ENCODE measurements around the gene SLC45A3. TPM values are rescaled to one million over a fixed set of nuclear protein-coding genes. Genes with fewer than 3 reads are reported as not detected.

Gene SLC45A3
- total and polyA plus RNA-seq, 2 donors (not counting 3 experiments of a cell fraction or from before 2014, with no cell fraction given), result 15.1 to 15.6 TPM

GRCh38 chr1:205642679-205643307 is 37.5 kb downstream of the SLC45A3 start:
- no peak for FAIRE-seq
- Histone ChIP-seq H4K20me1 (replicated peaks; ENCODE audit: control insufficient read depth, extremely low read depth, insufficient read depth, low read length) (no peaks in the 10 kb centered on the region), H2AFZ (ENCODE audit: low read depth, low read length) (no peak overlapping the region), H3K9me3 (replicated peaks; ENCODE audit: control insufficient read depth, insufficient read depth, low read length) (no peaks in the 10 kb centered on the region), H3K27ac (ENCODE audit: insufficient read depth, low read depth, low read length) (no peak overlapping the region), H3K36me3 (ENCODE audit: control insufficient read depth in 2 of 2, extremely low read depth in 1 of 2, insufficient read depth in 2 of 2, low read length in 2 of 2) (no peaks in the 10 kb centered on the region), H3K9me1 (replicated peaks; ENCODE audit: control insufficient read depth, extremely low read depth, insufficient read depth, low read length) (no peaks in the 10 kb centered on the region), H3K9ac (replicated peaks; ENCODE audit: extremely low read depth, insufficient read depth, low read length) (no peak overlapping the region), H3K4me3 (replicated peaks in 1 of 3; ENCODE audit: insufficient read depth in 1 of 3, low read depth in 1 of 3, low read length in 3 of 3) (no peak overlapping the region), H3K4me2 (ENCODE audit: insufficient read depth, low read length) (no peak overlapping the region), H3K4me1 (ENCODE audit: control insufficient read depth, extremely low read depth, insufficient read depth, low read length) (no peaks in the 10 kb centered on the region), H3K27me3 (ENCODE audit: control insufficient read depth in 2 of 2, insufficient read depth in 2 of 2, low read length in 2 of 2) (no peaks in the 10 kb centered on the region), H3K79me2 (ENCODE audit: control insufficient read depth, insufficient read depth, low read length) (no peaks in the 10 kb centered on the region)
- dilution Hi-C loops (cut with MboI; ENCODE audit: extremely low pct_ligation_motif_present, low sequenced_read_pairs), result no loop called here
- no TSS peak for BruUV-seq (replicated peaks)
- CTCF ChIA-PET, result interaction anchor here (0.8 to 1.9 kb wide), 5 partner anchors 11 to 68 kb away, joined by 3 to 8 read pairs (median 4); partner anchors contain the start of gene ELK4
- no peak for TF ChIP-seq FOS (IDR thresholded peaks at IDR 0.05; ENCODE audit: borderline replicate concordance, insufficient read depth, low read length)
- no peak for TF ChIP-seq POLR2AphosphoS5 (IDR thresholded peaks at IDR 0.05; ENCODE audit: insufficient read depth, low read depth, low read length)
- TF ChIP-seq GATA2 (IDR thresholded peaks at IDR 0.05; ENCODE audit: insufficient read depth, insufficient read length, low read depth, low read length), result no peak
- no peak for TF ChIP-seq POLR2A (IDR thresholded peaks at IDR 0.05; ENCODE audit: low read depth, low read length)
- TF ChIP-seq CTCF (IDR thresholded peaks at IDR 0.05; ENCODE audit: extremely low read depth in 1 of 2, insufficient read depth in 1 of 2, low read depth in 1 of 2, low read length in 2 of 2), result no peak
- TF ChIP-seq MAX (IDR thresholded peaks at IDR 0.05; ENCODE audit: insufficient read depth, insufficient read length), result no peak
- TF ChIP-seq MYC (IDR thresholded peaks at IDR 0.05; ENCODE audit: low read depth, low read length), result no peak
- TF ChIP-seq EZH2 (IDR thresholded peaks at IDR 0.05; ENCODE audit: borderline replicate concordance, low read depth, low read length, severe bottlenecking), result no peak
- no peak for TF ChIP-seq JUN (IDR thresholded peaks at IDR 0.05; ENCODE audit: borderline replicate concordance, insufficient read depth, insufficient read length, low read depth)
- POLR2A ChIA-PET, result no interaction called here
- no peak for DNase-seq (ENCODE audit: low read depth, low spot score)
- intact Hi-C loops (cut with micrococcal nuclease), result no loop called here

Measured in endothelial cell of umbilical vein (primary cell).